GM12878 (cell line): ENCODE measurements around the gene PGC. TPM values are rescaled to one million over a fixed set of nuclear protein-coding genes. Genes with fewer than 3 reads are reported as not detected.

Source experiments
- ATAC-seq: fragments of 200-7000 bp; cut with Tn5 transposase; 3 replicates; pipeline ENCODE4 v1.9.1; 2020; ENCODE audit warnings: mild to moderate bottlenecking, moderate library complexity
- BruUV-seq: library from RNA; stranded (reverse); fragments of 400-500 nt; replicated peaks from 2 replicates; lab custom pipeline; 2021; lab: Mats Ljungman, UMichigan
- CTCF ChIA-PET: fragments of 300-600 bp; sonication (Branson Sonifier 250); formaldehyde crosslinking; extraction: SDS; loops from one replicate; lab custom pipeline; 2021; ENCODE audit warnings: inconsistent platforms; lab: Yijun Ruan, JAX
- POLR2A ChIA-PET: fragments of 350-600 bp; formaldehyde crosslinking; extraction: SDS; loops from one replicate; lab custom pipeline; 2021; ENCODE audit warnings: inconsistent platforms; lab: Charles Lee
- RAD21 ChIA-PET: fragments of 300-600 bp; sonication (Branson Sonifier 250); formaldehyde crosslinking; loops from one replicate; lab custom pipeline; 2023; ENCODE audit warnings: antibody characterized with exemption; ENCODE audit not compliant: unreplicated experiment; lab: Charles Lee
- SMC1A ChIA-PET: fragments of 300-600 bp; sonication (Branson Sonifier 250); formaldehyde crosslinking; loops from one replicate; lab custom pipeline; 2023; ENCODE audit not compliant: unreplicated experiment, uncharacterized antibody; lab: Charles Lee
- DNase-seq: peaks from one replicate; pipeline ENCODE4 v3.0.0-alpha.2; 2011; ENCODE audit warnings: low read depth, low spot score
- FAIRE-seq: peaks from 3 replicates; lab custom pipeline; 2011; peaks lifted over from hg19 to GRCh38; lab: Jason Lieb, UNC
- H2AFZ ChIP-seq: 2 replicates; pipeline ENCODE4 v1.6.0; 2011; ENCODE audit warnings: low read depth, low read length, control low read depth; ENCODE audit not compliant: control insufficient read depth
- H3K27ac ChIP-seq: 2 replicates; pipeline ENCODE4 v1.5.1; 2011; ENCODE audit warnings: control low read depth; ENCODE audit not compliant: control insufficient read depth, insufficient read depth
- H3K27me3 ChIP-seq, 2 experiments: replicated peaks in 1 of 2; 2 replicates each; pipeline versions ENCODE4 v1.6.0 to v1.6.1; 2011; ENCODE audit warnings: low read length in 1 of 2; ENCODE audit not compliant: control insufficient read depth in 2 of 2, insufficient read depth in 2 of 2
- H3K36me3 ChIP-seq, 2 experiments: 2 replicates each; pipeline ENCODE4 v1.5.1; 2011; ENCODE audit warnings: low read length in 1 of 2; ENCODE audit not compliant: control insufficient read depth in 2 of 2, insufficient read depth in 2 of 2
- H3K4me1 ChIP-seq: 2 replicates; pipeline ENCODE4 v1.6.1; 2011; ENCODE audit warnings: mild to moderate bottlenecking, low read length, moderate library complexity, mixed read lengths; ENCODE audit not compliant: control insufficient read depth, insufficient read depth
- H3K4me2 ChIP-seq: 2 replicates; pipeline ENCODE4 v1.6.0; 2011; ENCODE audit warnings: control low read depth; ENCODE audit not compliant: control insufficient read depth, insufficient read depth
- H3K4me3 ChIP-seq: fragments of 200-600 bp; sonication (generic); 2 replicates; pipeline ENCODE4 v1.5.1; 2016
- H3K79me2 ChIP-seq: 2 replicates; pipeline ENCODE4 v1.6.0; 2011; ENCODE audit warnings: low read length; ENCODE audit not compliant: control insufficient read depth, insufficient read depth
- H3K9ac ChIP-seq: 2 replicates; pipeline ENCODE4 v1.8.0; 2011; ENCODE audit warnings: low read length, control low read depth, mixed read lengths; ENCODE audit not compliant: control insufficient read depth, insufficient read depth
- H3K9me3 ChIP-seq: replicated peaks from 3 replicates; pipeline ENCODE4 v1.5.1; 2011; ENCODE audit warnings: mild to moderate bottlenecking, low read length; ENCODE audit not compliant: control insufficient read depth, insufficient read depth
- H4K20me1 ChIP-seq: 2 replicates; pipeline ENCODE4 v1.6.0; 2011; ENCODE audit not compliant: control insufficient read depth, insufficient read depth
- KLF5 ChIP-seq: fragments of 450-650 bp; IDR thresholded peaks from 2 replicates; pipeline ENCODE4 v1.6.1; 2014; ENCODE audit warnings: mild to moderate bottlenecking; ENCODE audit not compliant: partially characterized antibody
- MEF2B ChIP-seq: fragments of 450-650 bp; IDR thresholded peaks from 2 replicates; pipeline ENCODE4 v1.6.1; 2018; ENCODE audit warnings: mild to moderate bottlenecking, moderate library complexity; ENCODE audit not compliant: partially characterized antibody, poor library complexity, severe bottlenecking
- ZNF592 ChIP-seq: fragments of 450-650 bp; IDR thresholded peaks from 2 replicates; pipeline ENCODE4 v1.6.1; 2017; ENCODE audit warnings: mild to moderate bottlenecking, moderate library complexity
- WGBS: methylation state at CpG from one replicate; pipeline ENCODE4 v1.1.6; 2016; ENCODE audit warnings: low lambda C conversion rate; ENCODE audit not compliant: insufficient replicate concordance, insufficient coverage; ENCODE audit errors: missing lambda C conversion rate; 5-methylcytosine and 5-hydroxymethylcytosine counted together
- in situ Hi-C: fragments of 300-500 bp; cut with MboI; formaldehyde crosslinking; loops from 9 replicates; pipeline ENCODE4 v1.14.3; 2018; ENCODE audit warnings: mixed read lengths
- intact Hi-C: fragments of 100-400 bp; cut with micrococcal nuclease; formaldehyde crosslinking; loops from one replicate; pipeline ENCODE4 v1.14.2; 2022; ENCODE audit not compliant: unreplicated experiment
- polyA plus RNA-seq, 11 experiments: library from polyadenylated mRNA; depleted of rRNA in 4 of 11; unstranded in 6 of 11; stranded (reverse) in 5 of 11; fragments of >200 nt; fragmentation: Nextera tagmentation in 4 of 11; fragmentation: Illumina TruSeq in 1 of 11; extraction: Ambion mirVana in 4 of 11; extraction: Trizol in 1 of 11; gene quantifications; 1 replicate in 1 of 11; 2 replicates in 10 of 11; pipeline versions ENCODE4 v1.2.1 to v1.2.3, GENCODE V29; 2011 to 2016; ENCODE audit warnings: inconsistent platforms in 2 of 11, missing spikeins in 2 of 11, low read depth in 1 of 11
- total RNA-seq, 4 experiments: library from RNA; depleted of rRNA in 3 of 4; stranded (reverse); fragments of >200 nt in 3 of 4; fragmentation: Illumina TruSeq in 1 of 4; extraction: Trizol in 1 of 4; gene quantifications; 2 replicates each; pipeline versions ENCODE4 v1.2.1 to v1.2.3, GENCODE V29; 2013 to 2021

Gene PGC
- total and polyA plus RNA-seq, 10 of the 15 experiments (the other 5 are each of a cell fraction or from before 2014, with no cell fraction given), result 0.26 TPM; not detected in 9

GRCh38 chr6:41714556-41715273 lies 32.5 kb downstream of the PGC start:
- DNase-seq, result no peak
- no peak for FAIRE-seq
- Histone ChIP-seq H3K4me2 (peak overlapping the region; percentile 76), H3K27me3 (no peaks in the 10 kb centered on the region), H2AFZ (no peak overlapping the region), H3K9me3 (no peaks in the 10 kb centered on the region), H3K4me3 (peak overlapping the region; percentile 45), H4K20me1 (peaks cover 2% of the 10 kb centered on the region; the same call in 1 of the 2 replicates), H3K36me3 (peaks cover 17 to 19% of the 10 kb centered on the region in 2 experiments), H3K27ac (peak overlapping the region; percentile 84), H3K79me2 (peaks cover 95% of the 10 kb centered on the region), H3K9ac (peak overlapping the region; percentile 68), H3K4me1 (peaks cover 62% of the 10 kb centered on the region)
- BruUV-seq, result no TSS peak
- TF ChIP-seq ZNF592, result 0 out of 2 replicates have a peak, but pooled peaks have one; percentile 36
- TF ChIP-seq MEF2B, result peak; percentile 17
- no peak for TF ChIP-seq KLF5
- ChIA-PET SMC1A (interaction anchor here (0.6 to 7.7 kb wide), 5 partner anchors 8 to 17 kb away, joined by 3 to 151 read pairs (median 6); partner anchors contain the start of gene TFEB), CTCF (interaction anchor here (1.9 to 5.7 kb wide), 4 partner anchors 8 to 19 kb away, joined by 10 to 49 read pairs (median 32); partner anchors contain the start of gene TFEB), RAD21 (interaction anchor here (0.7 to 14.4 kb wide), 6 partner anchors 8 to 104 kb away, joined by 4 to 300 read pairs (median 12); partner anchors contain the start of gene FRS3), POLR2A (interaction anchor here (1.9 to 13.0 kb wide), 4 partner anchors 8 to 17 kb away, joined by 13 to 293 read pairs (median 117); partner anchors contain the start of gene TFEB)
- intact Hi-C loops, result loop anchor here (1.0 kb wide), 2 partner anchors 8 to 9 kb away; no protein-coding TSS in a partner anchor
- peak; percentile 13 for ATAC-seq
- WGBS, result 28% methylated on average over 14 of the region's 14 CpGs
- in situ Hi-C loops, result no loop called here
